Activated CD8-positive, alpha-beta memory T cell treated with anti-CD3 and anti-CD28 coated beads for 24 hours (primary cell): ENCODE data around the gene OR1E1.
"Not testable (repeated sequence)": the region's sequence is repeated elsewhere in the genome, so short reads cannot be mapped to it uniquely, and the experiment has no call there.

Source experiments
- DNase-seq: peaks from one replicate; pipeline ENCODE4 v3.0.0-alpha.2; 2020

Gene OR1E1

GRCh38 chr17:3398310-3398709, at the start of gene OR1E1:
OR1E1 (minus strand) TSS chr17:3398410; CDS start chr17:3398410, 0 bp downstream.
- no peak for DNase-seq

GRCh38 chr17:3447625-3448024, 49.4 kb upstream of the OR1E1 start:
- DNase-seq, result no peak

GRCh38 chr17:3440451-3440850, 42.2 kb upstream of the OR1E1 start:
- DNase-seq, result no peak

GRCh38 chr17:3438368-3438767, 40.2 kb upstream of the OR1E1 start:
- no peak for DNase-seq

GRCh38 chr17:3433741-3434140, 35.5 kb upstream of the OR1E1 start, which contains the start of gene OR1E2:
OR1E2 (minus strand) TSS chr17:3433841; CDS start chr17:3433841, 0 bp downstream.
- no peak for DNase-seq

GRCh38 chr17:3433215-3433614, 35.0 kb upstream of the OR1E1 start:
- not testable (repeated sequence) for DNase-seq

GRCh38 chr17:3418222-3418621, 20.0 kb upstream of the OR1E1 start:
- no peak for DNase-seq

- no peak for DNase-seq
Observed at GRCh38 chr17:3415610-3416009, 17.4 kb upstream of the OR1E1 start.

- not testable (repeated sequence) for DNase-seq
Observed at GRCh38 chr17:3412216-3412615, 14.0 kb upstream of the OR1E1 start.

- no peak for DNase-seq
Observed at GRCh38 chr17:3411070-3411469, 12.9 kb upstream of the OR1E1 start, which contains the start of gene OR3A3. OR3A3 (plus strand) TSS chr17:3411370.

GRCh38 chr17:3403856-3404255, 5.6 kb upstream of the OR1E1 start:
- DNase-seq, result not testable (repeated sequence)

- DNase-seq, result no peak
Observed at GRCh38 chr17:3401786-3402185, 3.6 kb upstream of the OR1E1 start.

- no peak for DNase-seq
Observed at GRCh38 chr17:3400055-3400454, 1.8 kb upstream of the OR1E1 start.

GRCh38 chr17:3397801-3398200, 409 bp downstream of the OR1E1 start:
- not testable (repeated sequence) for DNase-seq

- no peak for DNase-seq
Observed at GRCh38 chr17:3389791-3390190, 8.4 kb downstream of the OR1E1 start.

- DNase-seq, result no peak
Observed at GRCh38 chr17:3385869-3386816, 12.1 kb downstream of the OR1E1 start, which contains the start of gene OR3A2. OR3A2 (minus strand) TSS chr17:3386308.

- no peak for DNase-seq
Observed at GRCh38 chr17:3381957-3382356, 16.3 kb downstream of the OR1E1 start.

- DNase-seq, result no peak
Observed at GRCh38 chr17:3378321-3378720, 19.9 kb downstream of the OR1E1 start.

- not testable (repeated sequence) for DNase-seq
Observed at GRCh38 chr17:3371167-3371566, 27.0 kb downstream of the OR1E1 start.
